ENCODE measurements around the gene ZBTB2. TPM values are rescaled to one million over a fixed set of nuclear protein-coding genes. Genes with fewer than 3 reads are reported as not detected.
"Not testable (repeated sequence)": the region's sequence is repeated elsewhere in the genome, so short reads cannot be mapped to it uniquely, and the experiment has no call there.

Gene ZBTB2
- total RNA-seq, 1 donor from 2014 or later = 11.6 TPM

- TF ChIP-seq CTCF (IDR thresholded peaks at IDR 0.05; ENCODE audit: unreplicated experiment) = no peak
- Mint-ChIP-seq H3K9me3 (ENCODE audit: unreplicated experiment) (no peaks in the 10 kb centered on the region), H3K27ac (ENCODE audit: unreplicated experiment) (peak overlapping the region; percentile 48), H3K4me3 (ENCODE audit: unreplicated experiment) (peak overlapping the region; percentile 65), H3K4me1 (ENCODE audit: unreplicated experiment) (peaks cover 4% of the 10 kb centered on the region), H3K36me3 (ENCODE audit: low read depth, unreplicated experiment) (no peaks in the 10 kb centered on the region), H3K27me3 (ENCODE audit: unreplicated experiment) (peaks cover 2% of the 10 kb centered on the region)
- no peak for DNase-seq (ENCODE audit: low spot score)
These were observed 41.6 kb downstream of the ZBTB2 start for GRCh38 chr6:151349651-151350270.

GRCh38 chr6:151342750-151343149 lies 48.6 kb downstream of the ZBTB2 start:
- H3K36me3 Mint-ChIP-seq (ENCODE audit: low read depth, unreplicated experiment); H3K9me3 Mint-ChIP-seq (ENCODE audit: unreplicated experiment); H3K4me1 Mint-ChIP-seq (ENCODE audit: unreplicated experiment); DNase-seq (ENCODE audit: low spot score); H3K27ac Mint-ChIP-seq (ENCODE audit: unreplicated experiment); H3K27me3 Mint-ChIP-seq (ENCODE audit: unreplicated experiment); H3K4me3 Mint-ChIP-seq (ENCODE audit: unreplicated experiment): not testable (repeated sequence)

- no peaks in the 10 kb centered on the region for H3K27me3 Mint-ChIP-seq (ENCODE audit: unreplicated experiment)
- no peaks in the 10 kb centered on the region for H3K9me3 Mint-ChIP-seq (ENCODE audit: unreplicated experiment)
- no peak overlapping the region for H3K27ac Mint-ChIP-seq (ENCODE audit: unreplicated experiment)
- TF ChIP-seq CTCF (IDR thresholded peaks at IDR 0.05; ENCODE audit: unreplicated experiment) = no peak
- H3K36me3 Mint-ChIP-seq (ENCODE audit: low read depth, unreplicated experiment) = no peaks in the 10 kb centered on the region
- no peak for DNase-seq (ENCODE audit: low spot score)
- peaks cover 2% of the 10 kb centered on the region for H3K4me1 Mint-ChIP-seq (ENCODE audit: unreplicated experiment)
- no peak overlapping the region for H3K4me3 Mint-ChIP-seq (ENCODE audit: unreplicated experiment)
These were observed 49.7 kb downstream of the ZBTB2 start for GRCh38 chr6:151341476-151342195.

DNA sequence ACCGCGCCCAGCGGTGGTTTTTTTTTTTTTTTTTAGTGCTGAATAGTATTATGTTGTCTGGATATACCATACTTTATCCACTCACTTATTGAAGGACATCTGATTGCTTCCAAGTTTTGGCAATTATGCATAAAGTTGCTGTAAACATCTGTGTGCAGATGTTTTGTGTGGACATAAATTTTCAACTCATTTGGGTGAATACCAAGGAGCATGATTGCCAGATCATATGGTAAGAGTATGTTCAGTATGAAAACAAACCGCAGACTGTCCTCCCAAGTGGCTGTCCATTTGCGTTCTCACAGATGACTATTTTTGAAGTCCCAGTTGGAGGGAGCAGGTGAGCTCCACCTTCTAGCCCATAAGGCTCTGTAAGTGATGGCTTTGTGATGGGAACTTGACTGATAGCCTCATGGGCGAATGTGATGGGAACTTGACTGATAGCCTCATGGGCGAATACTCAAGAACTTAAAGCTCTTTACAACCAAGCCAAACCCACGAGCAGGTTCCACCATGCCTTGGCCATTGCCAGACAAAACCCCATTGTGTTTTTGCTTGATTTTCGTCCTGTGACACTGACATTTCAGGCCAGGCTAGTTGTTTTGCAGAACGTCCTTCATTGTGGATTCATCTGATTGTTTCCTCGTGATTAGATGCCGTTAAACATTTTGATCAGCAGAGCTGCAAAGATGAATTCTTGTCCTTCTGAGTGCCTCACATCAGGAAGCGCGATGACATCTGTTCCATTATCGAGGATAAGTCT lies 51.0 kb downstream of the ZBTB2 start:
- DNase-seq (ENCODE audit: low spot score) = no peak
- Mint-ChIP-seq H3K4me1 (ENCODE audit: unreplicated experiment) (peaks cover 2% of the 10 kb centered on the region), H3K27ac (ENCODE audit: unreplicated experiment) (no peak overlapping the region), H3K4me3 (ENCODE audit: unreplicated experiment) (no peak overlapping the region), H3K36me3 (ENCODE audit: low read depth, unreplicated experiment) (no peaks in the 10 kb centered on the region), H3K9me3 (ENCODE audit: unreplicated experiment) (no peaks in the 10 kb centered on the region), H3K27me3 (ENCODE audit: unreplicated experiment) (peaks cover 1% of the 10 kb centered on the region)
- TF ChIP-seq CTCF (IDR thresholded peaks at IDR 0.05; ENCODE audit: unreplicated experiment) = no peak

DNA sequence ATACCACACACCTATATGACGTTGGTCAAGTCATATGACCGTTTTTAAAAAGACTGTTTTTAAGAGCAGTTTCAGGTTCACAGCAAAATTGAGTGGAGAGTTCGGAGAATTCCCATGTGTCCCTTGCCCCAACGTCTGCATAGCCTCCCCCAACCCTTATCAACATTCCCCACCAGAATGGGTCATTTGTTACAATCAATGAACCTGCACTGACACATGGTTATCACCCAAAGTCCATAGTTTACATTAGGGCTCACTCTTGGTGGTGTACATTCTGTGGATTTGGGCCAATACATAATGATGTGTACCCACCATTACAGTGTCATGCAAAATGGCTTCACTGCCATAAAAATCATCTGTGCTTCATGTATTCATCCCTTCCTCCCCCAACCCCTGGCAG lies 52.0 kb downstream of the ZBTB2 start:
- Mint-ChIP-seq H3K4me1 (ENCODE audit: unreplicated experiment) (peaks cover 2% of the 10 kb centered on the region), H3K9me3 (ENCODE audit: unreplicated experiment) (no peaks in the 10 kb centered on the region), H3K36me3 (ENCODE audit: low read depth, unreplicated experiment) (no peaks in the 10 kb centered on the region), H3K27me3 (ENCODE audit: unreplicated experiment) (peaks cover 1% of the 10 kb centered on the region), H3K27ac (ENCODE audit: unreplicated experiment) (no peak overlapping the region), H3K4me3 (ENCODE audit: unreplicated experiment) (no peak overlapping the region)
- no peak for TF ChIP-seq CTCF (IDR thresholded peaks at IDR 0.05; ENCODE audit: unreplicated experiment)
- DNase-seq (ENCODE audit: low spot score) = no peak

Measured in endothelial cell (in vitro differentiated cells).